Loucy (cell line): Measurements from ENCODE around the gene ZNRD2.

Experiments
- CTCF ChIP-seq: fragments of 200-600 bp; sonication (generic); conservative IDR thresholded peaks from 2 replicates; pipeline ENCODE4 v1.5.1; 2014; ENCODE audit warnings: mild to moderate bottlenecking, antibody characterized with exemption, low read length
- EZH2phosphoT487 ChIP-seq: fragments of 200-600 bp; IDR thresholded peaks from 2 replicates; pipeline ENCODE4 v1.6.1; 2018; ENCODE audit warnings: antibody characterized with exemption, mild to moderate bottlenecking, moderate library complexity, borderline replicate concordance

- TF ChIP-seq CTCF (no peak), EZH2phosphoT487 (no peak)
Observed at GRCh38 chr11:65620666-65621065, 50.4 kb downstream of the ZNRD2 start.
